DOHH2 (cell line): Measurements from ENCODE around the gene SYNGR1.

Experiments
- H3F3A ChIP-seq: fragments of 200-600 bp; sonication (generic), shearing (Covaris generic); 2 replicates; pipeline ENCODE4 v1.6.0; 2016; ENCODE audit warnings: antibody characterized with exemption, mild to moderate bottlenecking; ENCODE audit not compliant: control insufficient read depth, insufficient read depth
- H3K27ac ChIP-seq: fragments of 200-600 bp; sonication (generic); 2 replicates; pipeline ENCODE4 v1.5.1; 2014; ENCODE audit warnings: low read depth, mild to moderate bottlenecking, low read length, moderate library complexity
- H3K27me3 ChIP-seq: fragments of 200-600 bp; sonication (generic); 2 replicates; pipeline ENCODE4 v1.6.1; 2014; ENCODE audit warnings: mild to moderate bottlenecking, low read length, mixed read lengths; ENCODE audit not compliant: control insufficient read depth
- H3K36me3 ChIP-seq: fragments of 200-600 bp; sonication (generic); 2 replicates; pipeline ENCODE4 v1.6.1; 2014; ENCODE audit warnings: mild to moderate bottlenecking, low read length, moderate library complexity, mixed read lengths; ENCODE audit not compliant: control insufficient read depth
- H3K4me1 ChIP-seq: fragments of 200-600 bp; sonication (generic); 2 replicates; pipeline ENCODE4 v1.6.1; 2014; ENCODE audit warnings: mild to moderate bottlenecking, low read length, mixed read lengths; ENCODE audit not compliant: control insufficient read depth
- H3K4me2 ChIP-seq: fragments of 200-600 bp; sonication (generic); 2 replicates; pipeline ENCODE4 v1.6.0; 2014; ENCODE audit warnings: mild to moderate bottlenecking, low read length, moderate library complexity
- H3K4me3 ChIP-seq: fragments of 200-600 bp; sonication (generic); 2 replicates; pipeline ENCODE4 v1.5.1; 2014; ENCODE audit warnings: mild to moderate bottlenecking, low read length, mixed read lengths
- H3K79me2 ChIP-seq: fragments of 200-600 bp; sonication (generic); 2 replicates; pipeline ENCODE4 v1.6.1; 2014; ENCODE audit warnings: mild to moderate bottlenecking, low read length, mixed read lengths; ENCODE audit not compliant: control insufficient read depth
- H3K9me2 ChIP-seq: fragments of 200-600 bp; sonication (generic); replicated peaks from 2 replicates; pipeline ENCODE4 v1.6.1; 2014; ENCODE audit warnings: mild to moderate bottlenecking, low read length, mixed read lengths; ENCODE audit not compliant: control insufficient read depth
- H3K9me3 ChIP-seq: fragments of 200-600 bp; sonication (generic); 2 replicates; pipeline ENCODE4 v1.6.1; 2014; ENCODE audit warnings: antibody characterized with exemption, low read length, mixed read lengths; ENCODE audit not compliant: control insufficient read depth, insufficient read depth
- H4K20me1 ChIP-seq: fragments of 200-600 bp; sonication (generic); 2 replicates; pipeline ENCODE4 v1.6.0; 2014; ENCODE audit warnings: low read depth, mild to moderate bottlenecking, antibody characterized with exemption, low read length, moderate library complexity; ENCODE audit not compliant: control insufficient read depth, insufficient read depth
- CTCF ChIP-seq: fragments of 200-600 bp; sonication (generic); IDR thresholded peaks from one replicate; pipeline ENCODE4 v1.5.1; 2014; ENCODE audit warnings: antibody characterized with exemption, mild to moderate bottlenecking, low read depth, low read length; ENCODE audit not compliant: poor library complexity, severe bottlenecking
- EZH2phosphoT487 ChIP-seq: fragments of 200-600 bp; sonication (generic); IDR thresholded peaks from 2 replicates; pipeline ENCODE4 v1.6.1; 2017; ENCODE audit warnings: borderline replicate concordance, mild to moderate bottlenecking, antibody characterized with exemption, low read length, moderate library complexity, mixed read lengths

SYNGR1 gene

DNA sequence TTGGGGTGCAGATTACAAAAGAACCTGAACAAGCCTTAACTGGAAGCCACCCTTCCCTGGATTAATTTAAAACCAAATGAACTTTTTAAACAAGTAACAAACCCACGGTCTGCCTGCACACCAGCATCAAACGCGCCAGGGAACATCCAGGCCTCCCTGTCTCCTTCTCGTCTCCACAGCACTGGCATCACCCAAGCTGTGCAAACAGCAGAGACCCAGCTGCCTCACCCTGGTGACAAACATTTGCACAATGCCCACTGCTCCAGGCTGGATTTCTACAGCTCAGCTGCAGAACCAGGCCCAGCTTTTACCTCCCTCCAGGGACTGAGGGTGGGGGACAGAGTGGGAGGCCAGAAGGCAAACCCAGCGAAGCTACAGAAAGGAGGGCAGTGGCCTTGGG, 37.4 kb upstream of the SYNGR1 start:
- peaks cover 75% of the 10 kb centered on the region for H3F3A ChIP-seq
- no peak overlapping the region for H3K27ac ChIP-seq
- peaks cover 63% of the 10 kb centered on the region for H3K36me3 ChIP-seq

DNA sequence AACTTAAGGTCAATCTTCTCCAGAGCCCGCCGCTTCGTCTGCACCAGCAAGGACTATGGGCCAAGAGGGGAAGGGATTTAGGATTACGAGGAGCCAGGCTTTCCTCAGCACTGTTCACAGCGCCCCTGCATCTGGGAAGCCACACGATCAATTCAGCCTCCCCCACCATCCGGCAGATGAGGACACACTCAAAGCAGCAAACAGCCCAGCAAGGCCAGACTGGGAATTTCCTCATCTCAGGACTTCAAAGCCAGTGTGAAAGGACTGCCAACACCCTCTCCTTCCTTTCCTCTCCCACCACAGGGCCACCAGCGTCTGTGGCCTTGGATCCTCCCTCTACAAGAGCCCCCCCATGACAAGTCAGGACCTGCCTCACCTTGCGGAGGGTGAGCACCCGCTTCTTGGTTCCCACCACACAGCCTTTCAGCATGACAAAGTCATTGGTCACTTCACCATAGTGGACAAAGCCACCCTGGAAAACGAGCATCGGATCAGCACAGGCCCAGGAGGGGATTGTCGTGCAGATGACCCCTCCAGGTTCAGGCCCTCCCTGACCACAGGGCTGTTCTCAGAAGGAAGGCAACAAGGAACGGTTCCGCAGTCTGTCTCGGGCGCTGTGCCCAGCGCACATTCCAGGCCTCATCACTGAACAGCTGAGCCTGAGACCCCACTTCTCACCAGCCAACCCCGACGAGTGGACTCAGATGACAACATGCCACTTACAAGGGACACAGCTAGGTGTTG, 36.4 kb upstream of the SYNGR1 start:
- Histone ChIP-seq H3K9me2 (no peaks in the 10 kb centered on the region), H3K4me3 (no peak overlapping the region), H4K20me1 (peaks cover 43% of the 10 kb centered on the region), H3K9me3 (no peaks in the 10 kb centered on the region), H3F3A (peaks cover 81% of the 10 kb centered on the region), H3K36me3 (peaks cover 73% of the 10 kb centered on the region), H3K4me1 (peaks cover 87% of the 10 kb centered on the region), H3K79me2 (peaks cover 41% of the 10 kb centered on the region), H3K4me2 (no peak overlapping the region), H3K27me3 (no peaks in the 10 kb centered on the region), H3K27ac (no peak overlapping the region)
- no peak for TF ChIP-seq EZH2phosphoT487
- no peak for TF ChIP-seq CTCF

More for the DNA sequence above, 37.4 kb upstream of the SYNGR1 start:
- Histone ChIP-seq H3K4me3 (no peak overlapping the region), H3K4me2 (no peak overlapping the region), H3K27me3 (no peaks in the 10 kb centered on the region), H3K9me2 (no peaks in the 10 kb centered on the region), H3K9me3 (no peaks in the 10 kb centered on the region), H3K79me2 (peaks cover 31% of the 10 kb centered on the region), H3K4me1 (peaks cover 79% of the 10 kb centered on the region), H4K20me1 (peaks cover 35% of the 10 kb centered on the region)
- TF ChIP-seq EZH2phosphoT487: no peak
- TF ChIP-seq CTCF: no peak

GRCh38 chr22:39314251-39314971, 35.4 kb upstream of the SYNGR1 start:
- Histone ChIP-seq H3F3A (peaks cover 89% of the 10 kb centered on the region), H3K36me3 (peaks cover 83% of the 10 kb centered on the region), H3K4me3 (no peak overlapping the region), H3K79me2 (peaks cover 51% of the 10 kb centered on the region), H4K20me1 (peaks cover 47% of the 10 kb centered on the region), H3K9me2 (no peaks in the 10 kb centered on the region), H3K27ac (no peak overlapping the region), H3K4me1 (peaks cover 77% of the 10 kb centered on the region), H3K9me3 (no peaks in the 10 kb centered on the region), H3K27me3 (no peaks in the 10 kb centered on the region), H3K4me2 (0 out of 2 replicates have a peak overlapping the region, but pooled peaks have one; percentile 2)
- no peak for TF ChIP-seq EZH2phosphoT487

DNA sequence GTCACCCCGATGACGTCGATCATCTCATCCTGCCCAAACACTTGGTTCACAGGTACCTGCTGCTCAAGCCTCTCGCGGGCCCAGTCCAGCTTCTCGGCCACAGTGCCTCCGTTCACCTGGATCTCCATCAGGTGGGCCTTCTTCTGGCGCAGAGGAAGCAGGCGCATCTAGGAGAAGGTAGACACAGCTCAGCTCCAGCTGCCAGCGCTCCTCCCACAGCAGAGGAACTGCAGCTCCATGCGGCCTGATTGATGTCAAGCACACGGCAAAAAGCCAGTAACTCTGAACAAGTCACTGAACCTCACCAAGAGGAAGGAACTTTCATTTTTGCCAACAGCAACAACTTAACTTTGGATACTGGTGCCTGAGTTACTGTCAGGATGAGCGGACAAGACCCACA, 34.4 kb upstream of the SYNGR1 start:
- H3K4me2 ChIP-seq: peak overlapping the region; percentile 85; the same call in 1 of the 2 replicates
- H3K9me2 ChIP-seq: no peaks in the 10 kb centered on the region
- H3K4me1 ChIP-seq: peaks cover 68% of the 10 kb centered on the region
- no peak overlapping the region for H3K4me3 ChIP-seq
- no peaks in the 10 kb centered on the region for H3K27me3 ChIP-seq
- H3K27ac ChIP-seq: no peak overlapping the region
- peaks cover 88% of the 10 kb centered on the region for H3F3A ChIP-seq
- H3K36me3 ChIP-seq: peaks cover 87% of the 10 kb centered on the region
- TF ChIP-seq EZH2phosphoT487: no peak
- no peak for TF ChIP-seq CTCF
- H4K20me1 ChIP-seq: peaks cover 47% of the 10 kb centered on the region
- peaks cover 52% of the 10 kb centered on the region for H3K79me2 ChIP-seq
- H3K9me3 ChIP-seq: no peaks in the 10 kb centered on the region
